Fibroblast of lung (primary cell): Measurements from ENCODE around the gene HS6ST2. TPM values are rescaled to one million over a fixed set of nuclear protein-coding genes. Genes with fewer than 3 reads are reported as not detected.

Experiments
- DNase-seq, 2 donors: peaks; one replicate each; pipeline versions ENCODE4 v3.0.0 to v3.0.0-alpha.2; 2010; ENCODE audit warnings: low read depth in 2 of 2
- H2AFZ ChIP-seq: 2 replicates; pipeline ENCODE4 v1.5.1; 2012; ENCODE audit warnings: low read length, control low read depth, inconsistent platforms
- H3K27ac ChIP-seq: 2 replicates; pipeline ENCODE4 v1.5.1; 2011; ENCODE audit warnings: low read length, control low read depth; ENCODE audit not compliant: insufficient read depth
- H3K27me3 ChIP-seq: 2 replicates; pipeline ENCODE4 v1.5.1; 2011; ENCODE audit warnings: mild to moderate bottlenecking, low read length; ENCODE audit not compliant: control insufficient read depth, insufficient read depth
- H3K36me3 ChIP-seq: 2 replicates; pipeline ENCODE4 v1.5.1; 2011; ENCODE audit warnings: low read length; ENCODE audit not compliant: control insufficient read depth, insufficient read depth
- H3K4me1 ChIP-seq: 2 replicates; pipeline ENCODE4 v1.5.1; 2011; ENCODE audit warnings: low read length; ENCODE audit not compliant: control insufficient read depth, insufficient read depth; ENCODE audit errors: extremely low read depth
- H3K4me2 ChIP-seq: 2 replicates; pipeline ENCODE4 v1.5.1; 2011; ENCODE audit warnings: low read length, control low read depth; ENCODE audit not compliant: insufficient read depth; ENCODE audit errors: extremely low read depth
- H3K4me3 ChIP-seq, 4 experiments: fragments of 200-600 bp in 1 of 4; sonication (generic) in 1 of 4; replicated peaks in 1 of 4; 2 replicates each; pipeline ENCODE4 v1.5.1; 2011 to 2016; ENCODE audit warnings: low read length in 4 of 4, low read depth in 3 of 4, mild to moderate bottlenecking in 3 of 4, control low read depth in 2 of 4, inconsistent platforms in 1 of 4, mixed read lengths in 1 of 4; ENCODE audit not compliant: insufficient read depth in 1 of 4; ENCODE audit errors: control extremely low read depth in 1 of 4
- H3K79me2 ChIP-seq: 2 replicates; pipeline ENCODE4 v1.5.1; 2012; ENCODE audit warnings: mild to moderate bottlenecking, low read length, inconsistent platforms; ENCODE audit not compliant: control insufficient read depth, insufficient read depth
- H3K9ac ChIP-seq: 2 replicates; pipeline ENCODE4 v1.5.1; 2011; ENCODE audit warnings: mild to moderate bottlenecking, low read length, control low read depth; ENCODE audit not compliant: insufficient read depth
- H3K9me3 ChIP-seq: 2 replicates; pipeline ENCODE4 v1.5.1; 2012; ENCODE audit warnings: low read depth, low read length; ENCODE audit not compliant: control insufficient read depth, insufficient read depth
- H4K20me1 ChIP-seq: 2 replicates; pipeline ENCODE4 v1.5.1; 2011; ENCODE audit warnings: low read length; ENCODE audit not compliant: control insufficient read depth, insufficient read depth; ENCODE audit errors: extremely low read depth
- EZH2 ChIP-seq: IDR thresholded peaks from 2 replicates; pipeline ENCODE4 v1.5.1; 2012; ENCODE audit warnings: low read length, control low read depth, mild to moderate bottlenecking; ENCODE audit errors: missing control alignments
- polyA plus RNA-seq, 2 donors: library from polyadenylated mRNA; depleted of rRNA in 1 of 2; stranded (reverse) in 1 of 2; unstranded in 1 of 2; fragments of >200 nt; gene quantifications; 2 replicates each; pipeline ENCODE4 v1.2.1, GENCODE V29; 2011 to 2012; ENCODE audit warnings: missing spikeins in 1 of 2
- total RNA-seq: library from RNA; depleted of rRNA; stranded (reverse); fragments of >200 nt; gene quantifications from 2 replicates; pipeline ENCODE4 v1.2.1, GENCODE V29; 2014
- TF ChIP-seq, protein P1 (sequence below), 2 donors: IDR thresholded peaks in 1 of 2; conservative IDR thresholded peaks in 1 of 2; 1 replicate in 1 of 2; 2 replicates in 1 of 2; pipeline ENCODE4 v1.5.1; 2011 to 2012; ENCODE audit warnings: low read length in 2 of 2, control low read depth in 1 of 2, inconsistent platforms in 1 of 2, low read depth in 1 of 2, mild to moderate bottlenecking in 1 of 2

Gene HS6ST2
- total and polyA plus RNA-seq, 2 donors (not counting 1 experiment from before 2014, with no cell fraction given): 0.01 to 0.17 TPM

DNA sequence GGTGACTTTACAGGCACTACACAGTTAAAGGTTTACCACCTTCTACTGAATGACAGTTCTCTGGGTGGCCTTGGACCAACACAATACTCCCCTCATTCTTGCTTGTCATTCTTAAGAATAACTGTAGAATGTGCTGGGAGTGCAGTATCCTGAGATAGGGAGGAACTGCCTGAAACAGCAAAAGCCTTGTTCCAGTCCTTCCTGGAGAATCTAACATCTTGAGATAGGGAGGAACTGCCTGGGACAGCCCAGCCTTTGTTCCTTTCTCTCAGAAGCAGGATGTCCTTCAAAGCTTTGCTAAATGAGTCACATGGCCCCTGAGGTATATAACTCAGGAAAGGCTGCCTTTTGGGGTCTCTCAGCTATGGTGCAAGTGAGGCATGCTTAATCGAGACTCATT lies 323.9 kb downstream of the HS6ST2 start:
- Histone ChIP-seq H3K4me3 (no peak overlapping the region), H3K36me3 (no peaks in the 10 kb centered on the region), H3K9me3 (no peaks in the 10 kb centered on the region), H3K9ac (no peak overlapping the region), H4K20me1 (no peaks in the 10 kb centered on the region), H3K27me3 (no peaks in the 10 kb centered on the region), H3K27ac (no peak overlapping the region), H3K79me2 (no peaks in the 10 kb centered on the region), H3K4me1 (no peaks in the 10 kb centered on the region), H3K4me2 (no peak overlapping the region), H2AFZ (no peak overlapping the region)
- no peak for TF ChIP-seq EZH2
- TF ChIP-seq, protein P1, sequence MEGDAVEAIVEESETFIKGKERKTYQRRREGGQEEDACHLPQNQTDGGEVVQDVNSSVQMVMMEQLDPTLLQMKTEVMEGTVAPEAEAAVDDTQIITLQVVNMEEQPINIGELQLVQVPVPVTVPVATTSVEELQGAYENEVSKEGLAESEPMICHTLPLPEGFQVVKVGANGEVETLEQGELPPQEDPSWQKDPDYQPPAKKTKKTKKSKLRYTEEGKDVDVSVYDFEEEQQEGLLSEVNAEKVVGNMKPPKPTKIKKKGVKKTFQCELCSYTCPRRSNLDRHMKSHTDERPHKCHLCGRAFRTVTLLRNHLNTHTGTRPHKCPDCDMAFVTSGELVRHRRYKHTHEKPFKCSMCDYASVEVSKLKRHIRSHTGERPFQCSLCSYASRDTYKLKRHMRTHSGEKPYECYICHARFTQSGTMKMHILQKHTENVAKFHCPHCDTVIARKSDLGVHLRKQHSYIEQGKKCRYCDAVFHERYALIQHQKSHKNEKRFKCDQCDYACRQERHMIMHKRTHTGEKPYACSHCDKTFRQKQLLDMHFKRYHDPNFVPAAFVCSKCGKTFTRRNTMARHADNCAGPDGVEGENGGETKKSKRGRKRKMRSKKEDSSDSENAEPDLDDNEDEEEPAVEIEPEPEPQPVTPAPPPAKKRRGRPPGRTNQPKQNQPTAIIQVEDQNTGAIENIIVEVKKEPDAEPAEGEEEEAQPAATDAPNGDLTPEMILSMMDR (conservative IDR thresholded peaks at IDR 0.05 in 1 of 2, IDR thresholded peaks at IDR 0.05 in 1 of 2; ENCODE audit: low read depth in 1 of 2, low read length in 2 of 2): no peak
- DNase-seq: no peak

DNA sequence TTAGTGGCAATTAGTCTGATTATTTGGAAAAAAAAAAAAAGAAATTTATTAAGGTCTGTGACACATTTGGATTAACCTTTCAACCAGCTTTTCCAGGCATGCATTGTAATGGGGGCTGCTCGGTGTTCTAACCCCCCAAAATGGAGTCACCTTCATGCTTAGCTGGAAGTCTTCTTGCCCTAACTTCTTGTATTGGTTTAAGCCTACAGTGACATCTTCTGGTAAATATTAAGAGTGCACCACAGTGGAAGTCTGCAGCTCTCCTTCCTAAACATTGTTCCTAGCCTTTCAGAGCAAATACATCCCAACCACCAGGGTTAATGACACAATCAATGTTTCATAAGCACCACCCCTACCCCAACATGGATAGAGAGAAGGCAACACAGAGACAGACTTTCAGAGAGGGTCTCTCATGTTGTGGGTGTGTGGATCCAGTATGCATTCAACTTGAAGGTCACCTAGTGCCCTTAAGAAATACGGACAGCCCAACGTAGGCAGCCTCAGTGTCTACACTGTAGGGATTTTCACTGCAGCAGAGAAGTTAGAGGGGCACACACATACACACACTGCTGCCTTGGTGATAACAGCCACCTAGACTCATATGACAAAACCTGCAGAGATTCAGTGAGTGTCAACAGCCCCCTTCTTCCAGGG lies 326.7 kb downstream of the HS6ST2 start:
- no peaks in the 10 kb centered on the region for H4K20me1 ChIP-seq
- peak; percentile 17 to 51 for DNase-seq
- H3K4me3 ChIP-seq: no peak overlapping the region

GRCh38 chrX:132624466-132624865 lies 334.0 kb downstream of the HS6ST2 start:
- Histone ChIP-seq H3K27me3 (no peaks in the 10 kb centered on the region), H3K79me2 (no peaks in the 10 kb centered on the region)
- DNase-seq: no peak

More for the DNA sequence above, 326.7 kb downstream of the HS6ST2 start:
- no peak overlapping the region for H3K4me2 ChIP-seq
- H2AFZ ChIP-seq: no peak overlapping the region
- no peaks in the 10 kb centered on the region for H3K27me3 ChIP-seq
- H3K27ac ChIP-seq: no peak overlapping the region
- H3K9me3 ChIP-seq: no peaks in the 10 kb centered on the region
- H3K4me1 ChIP-seq: no peaks in the 10 kb centered on the region
- H3K36me3 ChIP-seq: no peaks in the 10 kb centered on the region
- TF ChIP-seq, protein P1 (conservative IDR thresholded peaks at IDR 0.05 in 1 of 2, IDR thresholded peaks at IDR 0.05 in 1 of 2; ENCODE audit: low read depth in 1 of 2, low read length in 2 of 2): peak; percentile 45 to 50
- TF ChIP-seq EZH2: no peak
- no peaks in the 10 kb centered on the region for H3K79me2 ChIP-seq
- no peak overlapping the region for H3K9ac ChIP-seq

More at GRCh38 chrX:132624466-132624865, 334.0 kb downstream of the HS6ST2 start:
- H3K36me3 ChIP-seq: no peaks in the 10 kb centered on the region
- H3K9me3 ChIP-seq: no peaks in the 10 kb centered on the region
- H3K4me1 ChIP-seq: no peaks in the 10 kb centered on the region
- no peak overlapping the region for H3K27ac ChIP-seq
- no peaks in the 10 kb centered on the region for H4K20me1 ChIP-seq
- H3K9ac ChIP-seq: no peak overlapping the region
- no peak overlapping the region for H3K4me3 ChIP-seq
- no peak for TF ChIP-seq EZH2
- TF ChIP-seq, protein P1 (conservative IDR thresholded peaks at IDR 0.05 in 1 of 2, IDR thresholded peaks at IDR 0.05 in 1 of 2; ENCODE audit: low read depth in 1 of 2, low read length in 2 of 2): no peak
- H2AFZ ChIP-seq: no peak overlapping the region
- no peak overlapping the region for H3K4me2 ChIP-seq
